HL-60/S4 (cell line): ENCODE measurements around the gene RBBP6.
"Not testable (repeated sequence)": the region's sequence is repeated elsewhere in the genome, so short reads cannot be mapped to it uniquely, and the experiment has no call there.

ENCODE experiments used
- in situ Hi-C: fragments of 300-500 bp; cut with MboI; formaldehyde crosslinking; loops from 2 replicates; pipeline ENCODE4 v1.14.3; 2022; ENCODE audit warnings: low sequenced_read_pairs

The RBBP6 gene

GRCh38 chr16:24553983-24554382 is 14.6 kb downstream of the RBBP6 start:
- in situ Hi-C loops: no loop called here

- in situ Hi-C loops: no loop called here
Observed at GRCh38 chr16:24555346-24555872, 16.0 kb downstream of the RBBP6 start.

- in situ Hi-C loops: no loop called here
Observed at GRCh38 chr16:24562811-24563210, 23.4 kb downstream of the RBBP6 start.

GRCh38 chr16:24568392-24568791 is 29.0 kb downstream of the RBBP6 start:
- in situ Hi-C loops: no loop called here

- in situ Hi-C loops: no loop called here
Observed at GRCh38 chr16:24571096-24571495, 31.7 kb downstream of the RBBP6 start.

GRCh38 chr16:24572069-24572468 is 32.7 kb downstream of the RBBP6 start:
- in situ Hi-C loops: no loop called here

GRCh38 chr16:24573141-24573540 is 33.8 kb downstream of the RBBP6 start:
- in situ Hi-C loops: no loop called here

- in situ Hi-C loops: not testable (repeated sequence)
Observed at GRCh38 chr16:24574515-24575485, 35.4 kb downstream of the RBBP6 start.

GRCh38 chr16:24575791-24576190 is 36.4 kb downstream of the RBBP6 start:
- in situ Hi-C loops: not testable (repeated sequence)

GRCh38 chr16:24577167-24577566 is 37.8 kb downstream of the RBBP6 start:
- in situ Hi-C loops: no loop called here

GRCh38 chr16:24580665-24581064 is 41.3 kb downstream of the RBBP6 start:
- in situ Hi-C loops: no loop called here

- in situ Hi-C loops: no loop called here
Observed at GRCh38 chr16:24583494-24583893, 44.1 kb downstream of the RBBP6 start.

GRCh38 chr16:24589997-24590396 is 50.6 kb downstream of the RBBP6 start:
- in situ Hi-C loops: no loop called here

GRCh38 chr16:24598777-24599437 is 59.5 kb downstream of the RBBP6 start:
- in situ Hi-C loops: no loop called here

GRCh38 chr16:24609417-24609739 is 70.0 kb downstream of the RBBP6 start:
- in situ Hi-C loops: no loop called here

- in situ Hi-C loops: no loop called here
Observed at GRCh38 chr16:24609740-24610415, 70.5 kb downstream of the RBBP6 start.

- in situ Hi-C loops: no loop called here
Observed at GRCh38 chr16:24610416-24610755, 71.0 kb downstream of the RBBP6 start.

- in situ Hi-C loops: no loop called here
Observed at GRCh38 chr16:24611310-24611709, 71.9 kb downstream of the RBBP6 start.

- in situ Hi-C loops: no loop called here
Observed at GRCh38 chr16:24612656-24613055, 73.3 kb downstream of the RBBP6 start.

GRCh38 chr16:24613267-24613666 is 73.9 kb downstream of the RBBP6 start:
- in situ Hi-C loops: not testable (repeated sequence)

- in situ Hi-C loops: no loop called here
Observed at GRCh38 chr16:24617502-24617901, 78.1 kb downstream of the RBBP6 start.
